GM21825 (cell line): ENCODE measurements around the gene ARRDC2.

Experiments
- ATAC-seq: cut with Tn5 transposase; IDR thresholded peaks from one replicate; pipeline ENCODE4 v1.9.1; 2021; ENCODE audit warnings: mild to moderate bottlenecking, moderate library complexity; ENCODE audit not compliant: unreplicated experiment

The ARRDC2 gene

GRCh38 chr19:18057557-18057956 is 49.6 kb downstream of the ARRDC2 start:
- no peak for ATAC-seq

- no peak for ATAC-seq
Measured at GRCh38 chr19:18058208-18059009, 50.4 kb downstream of the ARRDC2 start.

GRCh38 chr19:18059297-18059696 is 51.3 kb downstream of the ARRDC2 start:
- ATAC-seq = no peak

- ATAC-seq = no peak
Measured at GRCh38 chr19:18059902-18060301, 51.9 kb downstream of the ARRDC2 start.

- no peak for ATAC-seq
Measured at GRCh38 chr19:18060472-18060871, 52.5 kb downstream of the ARRDC2 start.

- ATAC-seq = no peak
Measured at GRCh38 chr19:18062028-18062427, 54.1 kb downstream of the ARRDC2 start.

- no peak for ATAC-seq
Measured at GRCh38 chr19:18063463-18063862, 55.5 kb downstream of the ARRDC2 start.
